ENCODE measurements around the gene STPG3.

GRCh38 chr9:137294091-137294680 is 43.1 kb downstream of the STPG3 start:
- TF ChIP-seq POLR2A (IDR thresholded peaks at IDR 0.05; ENCODE audit: extremely low read depth, insufficient read length) (no peak), CTCF (IDR thresholded peaks at IDR 0.05; ENCODE audit: low read depth, low read length) (no peak)

Measured in NB4 (cell line).